HG03175 (cell line): Measurements from ENCODE around the gene SETD5.

Experiments used
- ATAC-seq: cut with Tn5 transposase; IDR thresholded peaks from one replicate; pipeline ENCODE4 v1.9.1; 2021; ENCODE audit warnings: mild to moderate bottlenecking, moderate library complexity; ENCODE audit not compliant: unreplicated experiment

SETD5 gene

DNA sequence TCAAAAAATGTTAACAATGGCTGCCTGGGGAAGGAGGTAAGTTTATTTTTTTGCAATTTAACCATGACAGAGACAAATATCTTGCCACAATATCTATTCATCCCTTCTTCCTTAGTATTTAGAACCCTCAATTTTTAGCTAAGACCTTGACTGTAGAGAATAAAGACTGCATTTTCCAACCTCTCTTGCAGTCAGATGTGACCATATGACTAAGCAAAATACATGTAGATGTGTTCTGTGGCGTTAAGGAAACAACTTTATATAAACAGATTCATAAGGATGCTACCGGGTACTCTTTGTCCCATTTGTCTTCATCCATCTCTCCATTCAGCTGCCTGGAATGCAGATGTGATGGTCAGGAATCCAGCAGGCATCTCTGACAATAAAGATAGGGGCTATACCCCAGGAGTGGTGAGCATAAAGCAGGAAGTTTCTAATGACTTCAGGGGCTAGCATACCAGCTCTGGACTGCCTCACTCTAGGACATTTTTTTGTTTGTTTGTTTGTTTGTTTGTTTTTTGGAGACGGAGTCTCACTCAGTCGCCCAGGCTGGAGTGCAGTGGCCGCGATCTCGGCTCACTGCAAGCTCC is 115.1 kb downstream of the SETD5 start:
- no peak for ATAC-seq

DNA sequence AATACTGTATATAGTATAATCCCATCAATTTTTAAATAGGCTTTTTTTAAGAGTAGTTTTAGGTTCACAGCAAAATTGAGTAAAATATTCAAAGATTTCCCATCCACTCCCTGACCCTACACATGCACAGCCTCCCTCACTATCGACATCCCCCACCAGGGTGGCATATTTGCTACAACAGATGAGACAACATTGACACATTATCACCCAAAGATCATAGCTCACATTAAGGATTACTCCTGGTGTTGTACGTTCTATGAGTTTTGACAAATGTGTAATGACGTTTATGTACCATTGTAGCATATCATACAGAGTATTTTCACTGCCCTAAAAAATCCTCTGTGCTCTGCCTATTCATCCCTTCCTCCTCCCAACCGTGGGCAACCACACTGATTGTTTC is 116.9 kb downstream of the SETD5 start:
- ATAC-seq = no peak

DNA sequence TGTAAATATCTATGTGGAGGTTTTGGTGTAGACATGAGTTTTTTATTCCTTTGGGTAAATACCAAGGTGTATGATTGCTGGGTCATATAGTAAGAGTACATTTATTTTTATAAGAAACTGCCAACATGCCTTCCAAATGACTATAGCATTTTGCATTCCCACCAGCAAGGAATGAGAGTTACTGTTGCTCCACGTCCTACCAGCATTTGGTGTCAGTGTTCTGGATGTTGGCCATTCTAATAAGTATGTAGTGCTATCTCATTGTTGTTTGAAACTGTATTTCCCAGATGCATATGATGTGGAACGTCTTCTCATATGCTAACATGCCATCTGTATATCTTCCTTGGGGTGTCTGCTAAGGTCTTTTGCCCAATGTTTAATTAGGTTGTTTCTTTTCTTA is 117.5 kb downstream of the SETD5 start:
- no peak for ATAC-seq

DNA sequence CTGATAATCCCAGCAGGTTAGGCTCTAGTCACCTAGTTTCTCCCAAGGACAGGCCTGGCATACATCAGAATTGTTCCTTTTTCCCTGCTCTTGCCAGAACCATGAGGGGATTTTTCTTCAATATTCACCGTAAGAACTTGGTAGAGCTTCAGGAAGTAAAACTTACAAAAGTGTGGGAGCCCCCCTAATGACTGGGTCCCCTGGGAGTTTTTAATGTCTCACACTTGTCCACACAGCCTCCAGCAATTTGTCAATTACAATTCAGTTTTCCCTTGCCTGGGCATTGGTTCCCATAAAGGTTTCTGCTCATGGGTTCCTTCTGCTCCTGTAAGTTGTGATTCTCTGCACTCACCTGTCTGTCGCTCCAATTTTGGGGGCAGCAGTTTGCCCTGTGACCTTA is 127.7 kb downstream of the SETD5 start:
- ATAC-seq = no peak
